Esophagus squamous epithelium (tissue), 5 donors: ENCODE data around the gene CTDSPL2. TPM values are rescaled to one million over a fixed set of nuclear protein-coding genes. Genes with fewer than 3 reads are reported as not detected.

ENCODE experiments used
- DNase-seq: peaks from one replicate; lab custom pipeline; 2025; lab: John Stamatoyannopoulos, UW
- H3K27ac ChIP-seq, 4 donors: fragments of 200-600 bp; sonication (generic); one replicate each; pipeline ENCODE4 v1.5.1; 2016 to 2019; ENCODE audit warnings: mild to moderate bottlenecking in 1 of 4
- H3K27me3 ChIP-seq, 4 donors: fragments of 200-600 bp; sonication (generic); 1 replicate in 3 of 4; 2 replicates in 1 of 4; pipeline versions ENCODE4 v1.5.1 to v1.6.0; 2017 to 2021; ENCODE audit warnings: antibody characterized with exemption in 1 of 4
- H3K36me3 ChIP-seq, 3 donors: fragments of 200-600 bp; sonication (generic); one replicate each; pipeline ENCODE4 v1.5.1; 2016 to 2019
- H3K4me1 ChIP-seq, 3 donors: fragments of 200-600 bp; sonication (generic); one replicate each; pipeline ENCODE4 v1.5.1; 2017 to 2019
- H3K4me3 ChIP-seq, 4 donors: fragments of 200-600 bp; sonication (generic); 1 replicate in 3 of 4; 2 replicates in 1 of 4; pipeline ENCODE4 v1.5.1; 2016 to 2019; ENCODE audit warnings: mild to moderate bottlenecking in 2 of 4, moderate library complexity in 1 of 4
- H3K9me3 ChIP-seq, 3 donors: fragments of 200-600 bp; sonication (generic); one replicate each; pipeline ENCODE4 v1.5.1; 2016 to 2019
- POLR2A ChIP-seq, 4 donors: fragments of 450-650 bp; IDR thresholded peaks; one replicate each; pipeline ENCODE4 v1.6.1; 2017; ENCODE audit warnings: antibody characterized with exemption in 4 of 4, mild to moderate bottlenecking in 4 of 4, moderate library complexity in 3 of 4
- WGBS, 2 donors: methylation state at CpG; one replicate each; pipeline ENCODE4 v1.1.5; 2018; 5-methylcytosine and 5-hydroxymethylcytosine counted together
- intact Hi-C: fragments of 100-400 bp; cut with DNase I; formaldehyde crosslinking; loops from one replicate; pipeline ENCODE4 v1.15.0; 2022
- total RNA-seq, 4 donors: library from RNA; depleted of rRNA; stranded (reverse); fragments of >200 nt; gene quantifications; one replicate each; pipeline ENCODE4 v1.1.0, GENCODE V29; 2016
- TF ChIP-seq, protein P1 (sequence below), 6 experiments: fragments of 450-650 bp in 4 of 6; fragments of 200-600 bp in 2 of 6; sonication (generic) in 2 of 6; IDR thresholded peaks; one replicate each; pipeline ENCODE4 v1.5.1; 2016 to 2019; ENCODE audit warnings: antibody characterized with exemption in 6 of 6, mild to moderate bottlenecking in 4 of 6, moderate library complexity in 4 of 6
- donor health status: DM: yes; HTN: yes; CAD: no.

Gene CTDSPL2
- total RNA-seq, 4 donors from 2014 or later, result 23.4 to 43.9 (median 27.0) TPM

DNA sequence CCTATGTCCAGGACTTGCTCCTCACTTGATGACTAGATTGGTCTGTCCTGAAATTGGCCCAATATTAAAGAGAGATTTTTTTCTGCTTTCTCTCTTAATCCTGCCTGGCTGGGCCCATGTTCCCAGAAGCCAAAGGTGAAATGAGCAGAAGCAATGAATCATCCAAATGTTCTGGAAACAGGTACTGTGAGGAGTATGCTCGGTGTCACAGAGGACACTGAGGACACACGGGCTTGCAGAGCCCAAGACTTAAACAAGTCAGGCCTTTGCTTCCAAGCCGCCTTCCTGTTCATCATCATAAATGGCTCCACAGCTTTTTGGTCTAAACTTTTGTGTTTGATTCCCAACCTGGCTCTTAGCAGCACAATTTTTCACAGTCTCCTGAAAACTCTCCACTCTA lies 140.9 kb downstream of the CTDSPL2 start:
- intact Hi-C loops, result no loop called here
- Histone ChIP-seq H3K4me3 (no peak overlapping the region), H3K27me3 (no peaks in the 10 kb centered on the region), H3K36me3 (peaks cover 21 to 100% (median 44%) of the 10 kb centered on the region in 3 donors), H3K9me3 (peaks cover 0 to 5% (median 0%) of the 10 kb centered on the region in 3 donors), H3K27ac (peak overlapping the region in 2 of 4 donors; percentile 18 to 72), H3K4me1 (peaks cover 0 to 14% (median 0%) of the 10 kb centered on the region in 3 donors)
- 60 to 77% methylated on average over 3 of the region's 3 CpGs for WGBS, 2 donors
- DNase-seq, result no peak
- no peak for TF ChIP-seq POLR2A (IDR thresholded peaks at IDR 0.05)
- TF ChIP-seq, protein P1, sequence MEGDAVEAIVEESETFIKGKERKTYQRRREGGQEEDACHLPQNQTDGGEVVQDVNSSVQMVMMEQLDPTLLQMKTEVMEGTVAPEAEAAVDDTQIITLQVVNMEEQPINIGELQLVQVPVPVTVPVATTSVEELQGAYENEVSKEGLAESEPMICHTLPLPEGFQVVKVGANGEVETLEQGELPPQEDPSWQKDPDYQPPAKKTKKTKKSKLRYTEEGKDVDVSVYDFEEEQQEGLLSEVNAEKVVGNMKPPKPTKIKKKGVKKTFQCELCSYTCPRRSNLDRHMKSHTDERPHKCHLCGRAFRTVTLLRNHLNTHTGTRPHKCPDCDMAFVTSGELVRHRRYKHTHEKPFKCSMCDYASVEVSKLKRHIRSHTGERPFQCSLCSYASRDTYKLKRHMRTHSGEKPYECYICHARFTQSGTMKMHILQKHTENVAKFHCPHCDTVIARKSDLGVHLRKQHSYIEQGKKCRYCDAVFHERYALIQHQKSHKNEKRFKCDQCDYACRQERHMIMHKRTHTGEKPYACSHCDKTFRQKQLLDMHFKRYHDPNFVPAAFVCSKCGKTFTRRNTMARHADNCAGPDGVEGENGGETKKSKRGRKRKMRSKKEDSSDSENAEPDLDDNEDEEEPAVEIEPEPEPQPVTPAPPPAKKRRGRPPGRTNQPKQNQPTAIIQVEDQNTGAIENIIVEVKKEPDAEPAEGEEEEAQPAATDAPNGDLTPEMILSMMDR (IDR thresholded peaks at IDR 0.05), result no peak

DNA sequence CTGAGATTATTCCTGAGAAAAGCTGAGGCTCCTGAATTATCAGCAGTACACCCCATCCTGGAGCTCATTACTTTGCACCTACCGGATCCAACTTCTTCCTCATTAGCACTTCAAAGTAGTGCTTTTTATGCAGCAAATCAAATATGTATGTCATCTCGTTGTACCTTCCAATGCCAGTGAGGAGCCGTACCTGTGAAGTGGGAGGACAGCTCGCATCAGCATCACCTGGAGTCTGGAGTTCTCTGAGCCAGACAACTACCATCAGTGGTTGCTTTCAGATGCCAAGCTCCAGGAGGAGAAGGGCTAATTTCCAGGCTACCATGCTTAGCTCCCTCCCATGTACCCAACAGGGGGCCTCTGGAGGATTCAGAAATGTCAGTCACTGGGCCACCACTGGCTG lies 141.9 kb downstream of the CTDSPL2 start:
- H3K4me1 ChIP-seq, result peaks cover 0 to 14% (median 0%) of the 10 kb centered on the region in 3 donors
- 90 to 100% methylated on average over 4 of the region's 4 CpGs for WGBS, 2 donors
- no peak for DNase-seq
- no peaks in the 10 kb centered on the region for H3K27me3 ChIP-seq
- H3K36me3 ChIP-seq, result peaks cover 16 to 100% (median 37%) of the 10 kb centered on the region in 3 donors
- peaks cover 0 to 5% (median 0%) of the 10 kb centered on the region in 3 donors for H3K9me3 ChIP-seq
- H3K27ac ChIP-seq, result no peak overlapping the region
- H3K4me3 ChIP-seq, result no peak overlapping the region
- TF ChIP-seq, protein P1 (IDR thresholded peaks at IDR 0.05), result no peak
- TF ChIP-seq POLR2A (IDR thresholded peaks at IDR 0.05), result no peak
- intact Hi-C loops, result no loop called here

DNA sequence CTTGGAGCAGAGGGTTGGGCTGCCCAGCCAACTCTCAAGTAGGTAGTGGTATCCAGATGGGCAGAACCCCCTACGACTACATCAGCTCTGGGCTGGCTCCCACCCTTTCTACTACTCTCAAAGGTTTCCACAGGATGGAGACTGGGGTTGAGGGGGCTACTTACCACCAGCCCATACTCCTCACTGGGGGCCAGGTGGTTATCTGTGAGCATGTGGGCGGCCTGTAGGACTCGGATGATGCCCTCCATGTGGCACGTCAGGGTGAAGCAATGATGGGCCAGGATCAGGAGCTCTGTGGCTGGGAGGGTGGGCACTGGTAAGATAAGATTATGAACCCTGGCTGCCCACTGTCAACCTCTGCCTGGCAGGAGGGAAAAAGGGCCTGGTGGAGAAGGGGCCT lies 142.9 kb downstream of the CTDSPL2 start:
- Histone ChIP-seq H3K27ac (no peak overlapping the region), H3K36me3 (peaks cover 11 to 97% (median 28%) of the 10 kb centered on the region in 3 donors), H3K9me3 (peaks cover 0 to 2% (median 0%) of the 10 kb centered on the region in 3 donors), H3K27me3 (no peaks in the 10 kb centered on the region), H3K4me3 (no peak overlapping the region), H3K4me1 (peaks cover 0 to 20% (median 0%) of the 10 kb centered on the region in 3 donors)
- intact Hi-C loops, result no loop called here
- WGBS, 2 donors, result 95 to 100% methylated on average over 1 to 4 of the region's 4 CpGs
- TF ChIP-seq, protein P1 (IDR thresholded peaks at IDR 0.05), result no peak
- no peak for TF ChIP-seq POLR2A (IDR thresholded peaks at IDR 0.05)
- no peak for DNase-seq

DNA sequence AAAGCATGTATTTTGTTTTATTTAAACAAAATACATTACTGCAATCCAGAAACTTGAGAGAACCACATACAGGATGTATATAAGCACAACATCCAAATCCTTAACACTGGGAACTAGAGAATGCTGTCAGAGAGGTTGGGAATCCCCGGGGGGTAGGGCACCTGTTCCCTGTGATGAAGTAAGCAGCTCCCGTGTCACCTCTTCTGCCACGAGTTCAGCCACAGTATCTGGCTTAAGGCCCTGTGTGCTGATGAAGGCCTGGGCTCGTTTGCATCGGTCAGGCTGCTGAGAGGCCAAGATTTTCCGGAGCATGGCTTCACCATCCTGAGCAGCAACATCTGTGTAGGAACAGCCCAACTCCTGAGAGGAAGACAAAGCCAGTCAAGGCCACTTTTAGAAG lies 146.0 kb downstream of the CTDSPL2 start:
- WGBS, 2 donors, result 82 to 84% methylated on average over 5 to 6 of the region's 6 CpGs

DNA sequence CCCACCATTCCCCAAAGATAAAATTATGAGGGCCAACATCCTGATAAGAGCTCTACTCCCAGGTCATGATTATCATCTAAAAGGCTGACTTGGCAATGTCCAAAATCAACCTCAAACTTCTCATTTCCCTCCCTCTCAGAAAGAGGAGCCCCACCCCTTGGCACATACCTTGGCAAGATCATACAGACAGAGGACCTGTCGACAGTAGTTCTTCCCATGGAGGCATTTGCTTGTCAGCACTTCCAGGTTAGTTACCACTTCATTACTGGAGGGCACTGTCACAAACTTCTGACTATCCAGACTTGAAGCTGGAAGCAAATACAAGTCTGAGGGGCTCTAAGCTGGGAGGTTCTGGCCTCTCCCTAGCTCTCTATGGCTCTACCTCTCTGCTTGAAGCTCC lies 147.3 kb downstream of the CTDSPL2 start:
- TF ChIP-seq, protein P1 (IDR thresholded peaks at IDR 0.05), result no peak
- TF ChIP-seq POLR2A (IDR thresholded peaks at IDR 0.05), result no peak
- Histone ChIP-seq H3K9me3 (no peaks in the 10 kb centered on the region), H3K4me3 (no peak overlapping the region), H3K36me3 (peaks cover 0 to 76% (median 13%) of the 10 kb centered on the region in 3 donors), H3K4me1 (peaks cover 0 to 11% (median 0%) of the 10 kb centered on the region in 3 donors), H3K27ac (no peak overlapping the region), H3K27me3 (no peaks in the 10 kb centered on the region)
- 50 to 70% methylated on average over 1 of the region's 1 CpG for WGBS, 2 donors
- intact Hi-C loops, result no loop called here
- DNase-seq, result no peak

More for the DNA sequence above, 146.0 kb downstream of the CTDSPL2 start:
- peaks cover 0 to 11% (median 0%) of the 10 kb centered on the region in 3 donors for H3K4me1 ChIP-seq
- intact Hi-C loops, result no loop called here
- H3K36me3 ChIP-seq, result peaks cover 0 to 88% (median 16%) of the 10 kb centered on the region in 3 donors
- no peak for TF ChIP-seq POLR2A (IDR thresholded peaks at IDR 0.05)
- TF ChIP-seq, protein P1 (IDR thresholded peaks at IDR 0.05), result no peak
- no peak for DNase-seq
- H3K27me3 ChIP-seq, result no peaks in the 10 kb centered on the region
- H3K4me3 ChIP-seq, result no peak overlapping the region
- H3K27ac ChIP-seq, result no peak overlapping the region
- H3K9me3 ChIP-seq, result no peaks in the 10 kb centered on the region

Other genes starting within 250 kb of the CTDSPL2 start
- gene FRMD5, start 232.4 kb upstream of the CTDSPL2 start, total RNA-seq, result under 1 TPM in 1 of 4 donors, not detected in 3; 0.19 TPM
- gene GOLM2, start 138.9 kb upstream of the CTDSPL2 start, total RNA-seq, result 10 to 100 TPM; 23.4 to 46.7 (median 34.8) TPM
- 10 to 100 TPM; 28.2 to 82.8 (median 58.6) TPM for gene EIF3J, start 109.5 kb downstream of the CTDSPL2 start, total RNA-seq
- 10 to 100 TPM; 43.9 to 84.3 (median 50.0) TPM for gene SPG11, start 236.0 kb downstream of the CTDSPL2 start, total RNA-seq